DND-41 (cell line): ENCODE results near the gene CD99L2.

ENCODE experiments used
- CTCF ChIP-seq: IDR thresholded peaks from 2 replicates; pipeline ENCODE4 v1.5.1; 2012; ENCODE audit warnings: borderline replicate concordance, low read length, moderate library complexity, mild to moderate bottlenecking; ENCODE audit not compliant: poor library complexity, severe bottlenecking; ENCODE audit errors: extremely low read depth
- EZH2 ChIP-seq: IDR thresholded peaks from 3 replicates; pipeline ENCODE4 v1.6.1; 2012; ENCODE audit warnings: borderline replicate concordance, low read depth, mild to moderate bottlenecking, moderate library complexity, low read length, inconsistent platforms; ENCODE audit not compliant: severe bottlenecking

GRCh38 chrX:150846130-150846529 is 52.3 kb downstream of the CD99L2 start:
- TF ChIP-seq CTCF (no peak), EZH2 (no peak)
